IPS-15b (cell line): Measurements from ENCODE around the gene PEG3.

Experiments used
- H3K27me3 ChIP-seq: one replicate; pipeline ENCODE4 v1.6.1; 2013; ENCODE audit warnings: low read length; ENCODE audit not compliant: control insufficient read depth, insufficient read depth
- H3K36me3 ChIP-seq: one replicate; pipeline ENCODE4 v1.6.1; 2013; ENCODE audit warnings: low read length; ENCODE audit not compliant: control insufficient read depth, insufficient read depth
- H3K4me1 ChIP-seq: one replicate; pipeline ENCODE4 v1.6.1; 2013; ENCODE audit warnings: mild to moderate bottlenecking, low read length; ENCODE audit not compliant: control insufficient read depth, insufficient read depth
- H3K4me3 ChIP-seq: one replicate; pipeline ENCODE4 v1.5.1; 2013; ENCODE audit warnings: low read depth, low read length
- H3K9ac ChIP-seq: one replicate; pipeline ENCODE4 v1.6.1; 2013; ENCODE audit warnings: low read depth, mild to moderate bottlenecking, low read length
- H3K9me3 ChIP-seq: one replicate; pipeline ENCODE4 v1.6.1; 2013; ENCODE audit warnings: mild to moderate bottlenecking, low read length; ENCODE audit not compliant: control insufficient read depth, insufficient read depth

PEG3 gene

GRCh38 chr19:56840451-56841192, at the start of gene PEG3, which contains the start of gene ZIM2:
Gene PEG3, minus strand, starts transcription at chr19:56840726. Its CDS starts 16,071 bp downstream, at chr19:56824655.
Gene ZIM2, minus strand, starts transcription at chr19:56840726. Its CDS starts 16,449 bp downstream, at chr19:56824277.
- Histone ChIP-seq H3K4me1 (no peaks in the 10 kb centered on the region), H3K27me3 (no peaks in the 10 kb centered on the region), H3K9me3 (peaks cover 16% of the 10 kb centered on the region), H3K9ac (no peak within 1 kb of the TSS), H3K4me3 (no peak within 1 kb of the TSS), H3K36me3 (no peaks in the 10 kb centered on the region)

- Histone ChIP-seq H3K27me3 (no peaks in the 10 kb centered on the region), H3K4me1 (no peaks in the 10 kb centered on the region), H3K4me3 (no peak overlapping the region), H3K9ac (no peak overlapping the region), H3K36me3 (no peaks in the 10 kb centered on the region), H3K9me3 (peaks cover 25% of the 10 kb centered on the region)
Observed at GRCh38 chr19:56885173-56885985, 44.9 kb upstream of the PEG3 start.

GRCh38 chr19:56884441-56884840, 43.9 kb upstream of the PEG3 start:
- H3K4me1 ChIP-seq: no peaks in the 10 kb centered on the region
- H3K9me3 ChIP-seq: peaks cover 30% of the 10 kb centered on the region
- no peak overlapping the region for H3K4me3 ChIP-seq
- no peaks in the 10 kb centered on the region for H3K27me3 ChIP-seq
- no peak overlapping the region for H3K9ac ChIP-seq
- H3K36me3 ChIP-seq: no peaks in the 10 kb centered on the region

GRCh38 chr19:56880592-56881190, 40.2 kb upstream of the PEG3 start:
- H3K36me3 ChIP-seq: no peaks in the 10 kb centered on the region
- no peaks in the 10 kb centered on the region for H3K4me1 ChIP-seq
- no peaks in the 10 kb centered on the region for H3K27me3 ChIP-seq
- no peak overlapping the region for H3K4me3 ChIP-seq
- H3K9me3 ChIP-seq: peaks cover 36% of the 10 kb centered on the region
- no peak overlapping the region for H3K9ac ChIP-seq

GRCh38 chr19:56877069-56877715, 36.7 kb upstream of the PEG3 start:
- Histone ChIP-seq H3K4me1 (no peaks in the 10 kb centered on the region), H3K4me3 (no peak overlapping the region), H3K27me3 (no peaks in the 10 kb centered on the region), H3K9me3 (peaks cover 45% of the 10 kb centered on the region), H3K9ac (no peak overlapping the region), H3K36me3 (no peaks in the 10 kb centered on the region)

- Histone ChIP-seq H3K27me3 (no peaks in the 10 kb centered on the region), H3K9me3 (peaks cover 42% of the 10 kb centered on the region), H3K4me3 (no peak overlapping the region), H3K36me3 (no peaks in the 10 kb centered on the region), H3K9ac (no peak overlapping the region), H3K4me1 (no peaks in the 10 kb centered on the region)
Observed at GRCh38 chr19:56875717-56876116, 35.2 kb upstream of the PEG3 start.

GRCh38 chr19:56874530-56874929, 34.0 kb upstream of the PEG3 start:
- no peak overlapping the region for H3K4me3 ChIP-seq
- no peaks in the 10 kb centered on the region for H3K4me1 ChIP-seq
- no peak overlapping the region for H3K9ac ChIP-seq
- H3K27me3 ChIP-seq: no peaks in the 10 kb centered on the region
- no peaks in the 10 kb centered on the region for H3K36me3 ChIP-seq
- peaks cover 44% of the 10 kb centered on the region for H3K9me3 ChIP-seq

GRCh38 chr19:56873493-56873892, 33.0 kb upstream of the PEG3 start:
- Histone ChIP-seq H3K27me3 (no peaks in the 10 kb centered on the region), H3K4me3 (no peak overlapping the region), H3K9me3 (peaks cover 48% of the 10 kb centered on the region)

GRCh38 chr19:56869886-56870285, 29.4 kb upstream of the PEG3 start:
- no peaks in the 10 kb centered on the region for H3K27me3 ChIP-seq

More at GRCh38 chr19:56873493-56873892, 33.0 kb upstream of the PEG3 start:
- Histone ChIP-seq H3K9ac (no peak overlapping the region), H3K36me3 (no peaks in the 10 kb centered on the region), H3K4me1 (no peaks in the 10 kb centered on the region)

GRCh38 chr19:56868446-56868845, 27.9 kb upstream of the PEG3 start:
- H3K9me3 ChIP-seq: peaks cover 42% of the 10 kb centered on the region
- H3K27me3 ChIP-seq: no peaks in the 10 kb centered on the region
- no peak overlapping the region for H3K9ac ChIP-seq
- H3K36me3 ChIP-seq: no peaks in the 10 kb centered on the region
- no peaks in the 10 kb centered on the region for H3K4me1 ChIP-seq
- H3K4me3 ChIP-seq: no peak overlapping the region

More at GRCh38 chr19:56869886-56870285, 29.4 kb upstream of the PEG3 start:
- Histone ChIP-seq H3K4me1 (no peaks in the 10 kb centered on the region), H3K4me3 (no peak overlapping the region), H3K9me3 (peaks cover 40% of the 10 kb centered on the region), H3K9ac (no peak overlapping the region), H3K36me3 (no peaks in the 10 kb centered on the region)

- H3K9me3 ChIP-seq: peaks cover 46% of the 10 kb centered on the region
- no peaks in the 10 kb centered on the region for H3K4me1 ChIP-seq
- no peaks in the 10 kb centered on the region for H3K36me3 ChIP-seq
- no peaks in the 10 kb centered on the region for H3K27me3 ChIP-seq
- H3K9ac ChIP-seq: no peak overlapping the region
- H3K4me3 ChIP-seq: no peak overlapping the region
Observed at GRCh38 chr19:56866538-56866937, 26.0 kb upstream of the PEG3 start.
